Measurements from ENCODE around the gene PCBD2.

The PCBD2 gene

GRCh38 chr5:134934202-134934601, 29.3 kb downstream of the PCBD2 start:
- no peaks in the 10 kb centered on the region for H3K27me3 Mint-ChIP-seq
- peaks cover 8% of the 10 kb centered on the region for H3K36me3 Mint-ChIP-seq
- no peak overlapping the region for H3K4me3 Mint-ChIP-seq
- no peaks in the 10 kb centered on the region for H3K9me3 Mint-ChIP-seq
- no peaks in the 10 kb centered on the region for H3K4me1 Mint-ChIP-seq
- no peak overlapping the region for H3K27ac Mint-ChIP-seq

GRCh38 chr5:134935711-134936602, 31.0 kb downstream of the PCBD2 start:
- peaks cover 7% of the 10 kb centered on the region for H3K36me3 Mint-ChIP-seq
- no peaks in the 10 kb centered on the region for H3K27me3 Mint-ChIP-seq
- H3K4me3 Mint-ChIP-seq, result no peak overlapping the region
- H3K27ac Mint-ChIP-seq, result no peak overlapping the region
- no peaks in the 10 kb centered on the region for H3K9me3 Mint-ChIP-seq
- H3K4me1 Mint-ChIP-seq, result no peaks in the 10 kb centered on the region

- no peak overlapping the region for H3K4me3 Mint-ChIP-seq
- H3K9me3 Mint-ChIP-seq, result no peaks in the 10 kb centered on the region
- H3K27ac Mint-ChIP-seq, result no peak overlapping the region
- no peaks in the 10 kb centered on the region for H3K4me1 Mint-ChIP-seq
- H3K27me3 Mint-ChIP-seq, result no peaks in the 10 kb centered on the region
- peaks cover 10% of the 10 kb centered on the region for H3K36me3 Mint-ChIP-seq
Measured at GRCh38 chr5:134937526-134937925, 32.6 kb downstream of the PCBD2 start.

- Mint-ChIP-seq H3K27me3 (no peaks in the 10 kb centered on the region), H3K4me1 (no peaks in the 10 kb centered on the region), H3K9me3 (no peaks in the 10 kb centered on the region), H3K4me3 (no peak overlapping the region), H3K27ac (no peak overlapping the region), H3K36me3 (peaks cover 10% of the 10 kb centered on the region)
Measured at GRCh38 chr5:134938030-134938429, 33.1 kb downstream of the PCBD2 start.

- Mint-ChIP-seq H3K36me3 (peaks cover 8% of the 10 kb centered on the region), H3K27ac (no peak overlapping the region), H3K27me3 (no peaks in the 10 kb centered on the region), H3K4me1 (no peaks in the 10 kb centered on the region), H3K9me3 (no peaks in the 10 kb centered on the region), H3K4me3 (no peak overlapping the region)
Measured at GRCh38 chr5:134939500-134939899, 34.6 kb downstream of the PCBD2 start.

- Mint-ChIP-seq H3K27me3 (no peaks in the 10 kb centered on the region), H3K36me3 (peaks cover 4% of the 10 kb centered on the region), H3K9me3 (no peaks in the 10 kb centered on the region), H3K27ac (no peak overlapping the region), H3K4me3 (no peak overlapping the region), H3K4me1 (no peaks in the 10 kb centered on the region)
Measured at GRCh38 chr5:134943547-134943946, 38.6 kb downstream of the PCBD2 start.

- H3K27me3 Mint-ChIP-seq, result no peaks in the 10 kb centered on the region
- no peak overlapping the region for H3K4me3 Mint-ChIP-seq
- H3K36me3 Mint-ChIP-seq, result peaks cover 4% of the 10 kb centered on the region
- H3K27ac Mint-ChIP-seq, result no peak overlapping the region
- H3K4me1 Mint-ChIP-seq, result no peaks in the 10 kb centered on the region
- no peaks in the 10 kb centered on the region for H3K9me3 Mint-ChIP-seq
Measured at GRCh38 chr5:134944630-134945029, 39.7 kb downstream of the PCBD2 start.

- Mint-ChIP-seq H3K9me3 (no peaks in the 10 kb centered on the region), H3K4me1 (no peaks in the 10 kb centered on the region), H3K27me3 (no peaks in the 10 kb centered on the region), H3K4me3 (no peak overlapping the region), H3K27ac (no peak overlapping the region), H3K36me3 (peaks cover 4% of the 10 kb centered on the region)
Measured at GRCh38 chr5:134945041-134945440, 40.1 kb downstream of the PCBD2 start.

- Mint-ChIP-seq H3K9me3 (no peaks in the 10 kb centered on the region), H3K27me3 (no peaks in the 10 kb centered on the region), H3K36me3 (peaks cover 7% of the 10 kb centered on the region), H3K27ac (peak overlapping the region; percentile 78), H3K4me1 (no peaks in the 10 kb centered on the region), H3K4me3 (no peak overlapping the region)
Measured at GRCh38 chr5:134948911-134949310, 44.0 kb downstream of the PCBD2 start.

GRCh38 chr5:134949316-134949715, 44.4 kb downstream of the PCBD2 start:
- Mint-ChIP-seq H3K27me3 (no peaks in the 10 kb centered on the region), H3K27ac (no peak overlapping the region), H3K36me3 (peaks cover 9% of the 10 kb centered on the region), H3K4me3 (no peak overlapping the region), H3K9me3 (peaks cover 3% of the 10 kb centered on the region), H3K4me1 (no peaks in the 10 kb centered on the region)

GRCh38 chr5:134957920-134958608, 53.1 kb downstream of the PCBD2 start:
- H3K4me1 Mint-ChIP-seq, result peaks cover 8% of the 10 kb centered on the region
- H3K27me3 Mint-ChIP-seq, result no peaks in the 10 kb centered on the region
- peaks cover 7% of the 10 kb centered on the region for H3K36me3 Mint-ChIP-seq
- H3K9me3 Mint-ChIP-seq, result peaks cover 10% of the 10 kb centered on the region
- no peak overlapping the region for H3K27ac Mint-ChIP-seq
- H3K4me3 Mint-ChIP-seq, result no peak overlapping the region

- Mint-ChIP-seq H3K4me3 (no peak overlapping the region), H3K27me3 (no peaks in the 10 kb centered on the region), H3K27ac (no peak overlapping the region), H3K36me3 (peaks cover 7% of the 10 kb centered on the region), H3K9me3 (peaks cover 10% of the 10 kb centered on the region), H3K4me1 (peaks cover 12% of the 10 kb centered on the region)
Measured at GRCh38 chr5:134958755-134959154, 53.8 kb downstream of the PCBD2 start.

GRCh38 chr5:134963098-134963497, 58.2 kb downstream of the PCBD2 start:
- peaks cover 36% of the 10 kb centered on the region for H3K4me1 Mint-ChIP-seq
- H3K9me3 Mint-ChIP-seq, result no peaks in the 10 kb centered on the region
- peaks cover 10% of the 10 kb centered on the region for H3K36me3 Mint-ChIP-seq
- no peaks in the 10 kb centered on the region for H3K27me3 Mint-ChIP-seq
- no peak overlapping the region for H3K27ac Mint-ChIP-seq
- no peak overlapping the region for H3K4me3 Mint-ChIP-seq

- peak overlapping the region; percentile 50 for H3K4me3 Mint-ChIP-seq
- H3K27me3 Mint-ChIP-seq, result no peaks in the 10 kb centered on the region
Measured at GRCh38 chr5:134964359-134965270, 59.7 kb downstream of the PCBD2 start.

GRCh38 chr5:134965271-134965825, 60.4 kb downstream of the PCBD2 start:
- H3K4me1 Mint-ChIP-seq, result peaks cover 33% of the 10 kb centered on the region
- peaks cover 12% of the 10 kb centered on the region for H3K36me3 Mint-ChIP-seq
- no peaks in the 10 kb centered on the region for H3K9me3 Mint-ChIP-seq
- H3K4me3 Mint-ChIP-seq, result no peak overlapping the region
- H3K27ac Mint-ChIP-seq, result peak overlapping the region; percentile 8
- no peaks in the 10 kb centered on the region for H3K27me3 Mint-ChIP-seq

More at GRCh38 chr5:134964359-134965270, 59.7 kb downstream of the PCBD2 start:
- Mint-ChIP-seq H3K27ac (peak overlapping the region; percentile 92), H3K4me1 (peaks cover 33% of the 10 kb centered on the region), H3K36me3 (peaks cover 12% of the 10 kb centered on the region), H3K9me3 (no peaks in the 10 kb centered on the region)
